T-cell (primary cell): Measurements from ENCODE around the gene RBM34. TPM values are rescaled to one million over a fixed set of nuclear protein-coding genes. Genes with fewer than 3 reads are reported as not detected.
A peak's percentile ranks its signal among the peaks of the same experiment; 100 is the strongest.
"Not testable (repeated sequence)": the region's sequence is repeated elsewhere in the genome, so short reads cannot be mapped to it uniquely, and the experiment has no call there.

Source experiments
- ATAC-seq, 4 experiments: fragments of 200-7000 bp in 3 of 4; fragments of 150-1000 bp in 1 of 4; cut with Tn5 transposase; replicated peaks in 1 of 4; 1 replicate in 3 of 4; 2 replicates in 1 of 4; pipeline ENCODE4 v1.10.0; 2021; ENCODE audit warnings: moderate library complexity in 3 of 4, mild to moderate bottlenecking in 2 of 4, moderate number of reproducible peaks in 1 of 4
- CTCF ChIA-PET, 2 donors: fragments of 300-600 bp; sonication (Branson Sonifier 250); formaldehyde crosslinking; loops; one replicate each; lab custom pipeline; 2022; ENCODE audit warnings: antibody characterized with exemption in 2 of 2; lab: Charles Lee
- POLR2A ChIA-PET, 2 donors: fragments of 300-600 bp; sonication (Branson Sonifier 250); formaldehyde crosslinking; loops; one replicate each; lab custom pipeline; 2022; ENCODE audit warnings: antibody characterized with exemption in 2 of 2; lab: Charles Lee
- DNase-seq, 35 experiments: peaks; one replicate each; pipeline versions ENCODE4 v3.0.0 to v3.0.0-alpha.2; 2013 to 2023
- H3K27ac ChIP-seq: one replicate; pipeline ENCODE4 v1.5.1; 2013; ENCODE audit warnings: low read length
- H3K27me3 ChIP-seq, 2 experiments: replicated peaks in 1 of 2; 1 replicate in 1 of 2; 2 replicates in 1 of 2; pipeline versions ENCODE4 v1.6.1 to v1.7.0; 2013; ENCODE audit warnings: low read length in 1 of 2, mixed read lengths in 1 of 2; ENCODE audit not compliant: control insufficient read depth in 2 of 2, insufficient read depth in 2 of 2; ENCODE audit errors: extremely low read depth in 1 of 2
- H3K36me3 ChIP-seq, 2 donors: 1 replicate in 1 of 2; 2 replicates in 1 of 2; pipeline versions ENCODE4 v1.6.1 to v1.7.0; 2013; ENCODE audit warnings: low read length in 1 of 2; ENCODE audit not compliant: control insufficient read depth in 2 of 2, insufficient read depth in 1 of 2; ENCODE audit errors: extremely low read depth in 1 of 2
- H3K4me1 ChIP-seq, 2 experiments: 1 replicate in 1 of 2; 2 replicates in 1 of 2; pipeline versions ENCODE4 v1.6.1 to v1.7.0; 2013; ENCODE audit warnings: low read length in 2 of 2, mixed read lengths in 1 of 2; ENCODE audit not compliant: insufficient read depth in 2 of 2, control insufficient read depth in 1 of 2; ENCODE audit errors: extremely low read depth in 1 of 2
- H3K4me3 ChIP-seq, 2 donors: 1 replicate in 1 of 2; 2 replicates in 1 of 2; pipeline versions ENCODE4 v1.5.1 to v1.7.0; 2013; ENCODE audit warnings: mild to moderate bottlenecking in 2 of 2, low read length in 1 of 2, moderate library complexity in 1 of 2; ENCODE audit not compliant: control insufficient read depth in 1 of 2; ENCODE audit errors: extremely low read depth in 1 of 2
- H3K9me3 ChIP-seq: 2 replicates; pipeline ENCODE4 v1.7.0; 2013
- H3K27ac Mint-ChIP-seq, 2 donors: one replicate each; pipeline ENCODE4 v1.8.0; 2020 to 2021; ENCODE audit warnings: mild to moderate bottlenecking in 2 of 2, mixed read lengths in 2 of 2
- H3K27me3 Mint-ChIP-seq, 2 donors: one replicate each; pipeline ENCODE4 v1.8.0; 2021 to 2022; ENCODE audit warnings: mixed read lengths in 2 of 2
- H3K36me3 Mint-ChIP-seq: one replicate; pipeline ENCODE4 v1.8.0; 2021; ENCODE audit warnings: mixed read lengths
- H3K4me1 Mint-ChIP-seq, 3 donors: one replicate each; pipeline ENCODE4 v1.8.0; 2020 to 2022; ENCODE audit warnings: mixed read lengths in 3 of 3, mild to moderate bottlenecking in 1 of 3
- H3K4me3 Mint-ChIP-seq, 3 donors: one replicate each; pipeline ENCODE4 v1.8.0; 2020 to 2022; ENCODE audit warnings: mild to moderate bottlenecking in 3 of 3, mixed read lengths in 3 of 3, moderate library complexity in 3 of 3
- H3K9me3 Mint-ChIP-seq, 3 donors: one replicate each; pipeline ENCODE4 v1.8.0; 2020 to 2022; ENCODE audit warnings: mixed read lengths in 3 of 3
- WGBS: methylation state at CpG from one replicate; pipeline ENCODE4 v1.1.5; 2013; ENCODE audit warnings: missing lambda C conversion rate; ENCODE audit not compliant: insufficient coverage; 5-methylcytosine and 5-hydroxymethylcytosine counted together
- total RNA-seq, 35 experiments: library from RNA in 6 of 35; stranded (reverse) in 6 of 35; fragments of 120-200 nt in 1 of 35; gene quantifications; one replicate each; pipeline versions ENCODE4 v1.2.1 to v1.2.4 and lab custom pipeline; 2013 to 2026

Gene RBM34
- total RNA-seq, 5 donors from 2014 or later (not counting 1 experiment from before 2014, with no cell fraction given): 115 to 169 (median 129) TPM

DNA sequence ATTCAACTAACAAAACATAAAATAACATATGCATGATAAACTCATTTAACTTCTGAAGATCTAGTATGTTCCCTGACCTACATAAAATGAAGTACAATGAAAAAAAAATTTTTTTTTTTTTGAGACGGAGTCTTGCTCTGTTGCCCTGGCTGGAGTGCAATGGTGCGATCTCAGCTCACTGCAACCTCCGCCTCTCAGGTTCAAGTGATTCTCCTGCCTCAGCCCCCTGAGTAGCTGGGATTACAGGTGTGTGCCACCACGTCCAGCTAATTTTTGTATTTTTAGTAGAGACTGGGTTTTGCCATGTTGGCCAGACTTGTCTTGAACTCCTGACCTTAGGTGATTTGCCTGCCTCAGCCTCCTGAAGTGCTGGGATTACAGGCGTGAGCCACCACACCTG lies 41.4 kb upstream of the RBM34 start:
- H3K4me1 Mint-ChIP-seq: peaks cover 25 to 33% (median 27%) of the 10 kb centered on the region in 3 donors
- CTCF ChIA-PET, H3K27me3 ChIP-seq, H3K9me3 Mint-ChIP-seq, H3K36me3 Mint-ChIP-seq, DNase-seq, H3K4me3 ChIP-seq, ATAC-seq, H3K27me3 Mint-ChIP-seq, H3K27ac ChIP-seq, H3K9me3 ChIP-seq, H3K4me3 Mint-ChIP-seq, H3K27ac Mint-ChIP-seq: not testable (repeated sequence)
- peaks cover 0 to 11% of the 10 kb centered on the region in 2 experiments for H3K4me1 ChIP-seq
- WGBS: 100% methylated on average over 3 of the region's 5 CpGs
- POLR2A ChIA-PET: interaction anchor here in 1 of 2 donors (0.6 kb wide), 1 partner anchor 115 kb away, joined by 4 read pairs; no protein-coding TSS in a partner anchor
- peaks cover 3 to 12% of the 10 kb centered on the region in 2 donors for H3K36me3 ChIP-seq

DNA sequence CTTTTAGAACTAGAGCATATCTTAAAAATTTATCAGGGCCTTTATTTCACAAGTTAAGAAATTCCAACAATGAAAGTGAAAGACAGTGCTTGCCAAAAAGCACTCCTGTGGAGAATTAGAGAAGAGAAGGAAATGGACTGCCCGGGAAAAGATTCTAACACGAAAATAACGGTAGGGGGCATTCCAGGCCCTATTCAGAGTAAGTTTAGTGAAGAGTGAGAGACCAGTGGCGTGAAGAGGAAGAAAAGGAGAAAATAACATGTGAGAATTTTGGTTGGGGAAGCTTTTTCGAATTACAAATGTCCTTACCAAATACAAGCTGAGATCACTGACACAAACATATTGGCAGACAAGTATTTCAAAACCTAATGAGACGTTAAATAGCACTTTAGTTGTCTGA lies 38.4 kb upstream of the RBM34 start:
- no peaks in the 10 kb centered on the region for H3K27me3 Mint-ChIP-seq
- H3K4me1 ChIP-seq: no peaks in the 10 kb centered on the region
- H3K27me3 ChIP-seq: no peaks in the 10 kb centered on the region
- WGBS: no CpG with 5 or more reads among the region's 6 CpGs
- ChIA-PET POLR2A (interaction anchor here in 1 of 2 donors (0.6 kb wide), 1 partner anchor 61 kb away, joined by 14 read pairs; no protein-coding TSS in a partner anchor), CTCF (no interaction called here)
- no peak overlapping the region for H3K4me3 ChIP-seq
- ATAC-seq (no peak), DNase-seq (no peak)
- H3K36me3 ChIP-seq: peaks cover 3 to 27% of the 10 kb centered on the region in 2 donors
- H3K4me3 Mint-ChIP-seq: no peak overlapping the region
- H3K36me3 Mint-ChIP-seq: peaks cover 17% of the 10 kb centered on the region
- no peak overlapping the region for H3K27ac ChIP-seq
- peaks cover 0 to 8% (median 4%) of the 10 kb centered on the region in 3 donors for H3K4me1 Mint-ChIP-seq
- H3K27ac Mint-ChIP-seq: peak overlapping the region in 1 of 2 donors; percentile 43
- H3K9me3 ChIP-seq: no peaks in the 10 kb centered on the region
- H3K9me3 Mint-ChIP-seq: no peaks in the 10 kb centered on the region

DNA sequence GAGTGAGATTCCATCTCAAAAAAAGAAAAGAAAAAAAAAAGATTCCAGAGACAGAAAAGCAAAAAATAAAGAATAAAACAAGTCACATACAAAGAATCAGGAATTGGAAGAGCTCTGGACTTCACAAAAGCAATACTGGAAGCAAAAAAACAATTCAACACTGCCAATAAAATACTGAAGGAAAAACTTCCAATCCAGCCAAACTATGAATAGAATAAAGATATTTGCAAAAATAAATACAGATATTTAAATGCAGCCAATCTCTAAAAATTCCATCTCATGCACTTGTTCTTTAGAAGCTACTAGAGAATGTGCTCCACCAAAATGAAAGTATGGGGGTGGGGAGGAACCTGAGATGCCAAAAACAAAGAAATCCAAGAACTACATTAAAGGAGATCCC lies 29.4 kb upstream of the RBM34 start:
- H3K9me3 ChIP-seq: no peaks in the 10 kb centered on the region
- H3K4me3 ChIP-seq: no peak overlapping the region
- Mint-ChIP-seq H3K4me1 (peaks cover 12 to 16% (median 13%) of the 10 kb centered on the region in 3 donors), H3K4me3 (no peak overlapping the region), H3K27me3 (no peaks in the 10 kb centered on the region), H3K9me3 (no peaks in the 10 kb centered on the region), H3K27ac (peak overlapping the region; percentile 31 to 77), H3K36me3 (peaks cover 41% of the 10 kb centered on the region)
- DNase-seq: no peak
- ChIA-PET POLR2A (interaction anchor here (0.5 to 0.6 kb wide), 2 partner anchors 18 to 163 kb away, joined by 3 to 5 read pairs; no protein-coding TSS in a partner anchor), CTCF (no interaction called here)
- H3K27me3 ChIP-seq: no peaks in the 10 kb centered on the region
- H3K4me1 ChIP-seq: no peaks in the 10 kb centered on the region
- ATAC-seq: no peak
- no peak overlapping the region for H3K27ac ChIP-seq
- peaks cover 0 to 52% of the 10 kb centered on the region in 2 donors for H3K36me3 ChIP-seq

DNA sequence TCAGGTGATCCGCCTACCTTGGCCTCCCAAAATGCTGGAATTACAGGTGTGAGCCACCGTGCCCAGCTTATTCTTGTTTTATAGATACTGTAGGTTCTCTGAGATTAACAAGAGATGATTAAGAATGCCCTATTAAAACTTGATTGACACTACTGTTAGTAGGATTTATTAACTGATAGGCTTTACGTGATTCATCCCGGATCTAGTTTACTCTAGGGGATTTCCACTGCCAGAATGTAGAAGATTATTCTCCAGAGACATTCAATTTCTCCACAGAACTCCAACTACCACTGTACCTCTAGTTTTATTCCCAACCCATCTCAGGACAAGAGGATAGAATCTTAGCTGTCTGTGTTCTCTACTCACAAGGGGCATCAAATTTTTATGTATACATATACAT lies 26.3 kb upstream of the RBM34 start:
- Mint-ChIP-seq H3K27me3 (no peaks in the 10 kb centered on the region), H3K36me3 (peaks cover 35% of the 10 kb centered on the region), H3K9me3 (no peaks in the 10 kb centered on the region), H3K4me3 (no peak overlapping the region), H3K27ac (no peak overlapping the region), H3K4me1 (peaks cover 16 to 24% (median 22%) of the 10 kb centered on the region in 3 donors)
- ATAC-seq (no peak), DNase-seq (no peak)
- Histone ChIP-seq H3K27me3 (no peaks in the 10 kb centered on the region), H3K36me3 (peaks cover 0 to 37% of the 10 kb centered on the region in 2 donors), H3K4me3 (no peak overlapping the region), H3K27ac (no peak overlapping the region), H3K4me1 (peaks cover 0 to 2% of the 10 kb centered on the region in 2 experiments), H3K9me3 (no peaks in the 10 kb centered on the region)
- no CpG with 5 or more reads among the region's 4 CpGs for WGBS
- POLR2A ChIA-PET: interaction anchor here (0.5 kb wide), 2 partner anchors 9 to 14 kb away, joined by 3 to 4 read pairs; no protein-coding TSS in a partner anchor
- CTCF ChIA-PET: no interaction called here

DNA sequence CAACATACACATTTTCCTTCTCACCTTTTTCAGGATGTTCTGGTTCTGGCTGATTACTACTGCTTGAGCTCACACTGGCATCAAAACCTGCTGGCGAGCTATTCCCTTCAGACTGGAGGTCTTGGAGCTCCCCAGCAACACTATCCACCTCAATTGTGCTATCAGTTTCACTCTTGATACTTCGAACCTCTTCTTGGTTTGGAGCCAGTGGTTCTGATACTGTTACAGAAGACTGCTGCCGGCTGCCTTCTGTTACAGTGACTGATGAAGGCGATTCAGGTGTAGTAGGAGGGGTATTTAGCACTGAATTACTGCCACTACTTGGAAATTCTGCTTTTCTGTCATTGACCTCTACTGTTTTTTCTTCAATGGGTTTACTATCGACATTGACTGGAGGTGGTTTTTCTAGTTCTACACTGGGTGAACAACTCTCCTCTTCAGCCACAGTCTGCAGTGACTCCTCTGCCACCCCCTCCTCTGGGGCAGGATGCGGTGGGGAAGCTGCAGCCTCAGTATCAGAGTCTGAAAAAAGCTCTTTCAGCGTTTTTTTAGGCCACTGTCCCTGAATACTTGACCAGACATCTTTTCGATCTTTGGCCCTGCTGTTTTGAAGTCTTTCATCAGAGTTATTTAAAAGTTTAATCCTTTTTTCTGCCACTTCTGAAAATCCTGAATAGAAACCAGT lies 20.7 kb upstream of the RBM34 start:
- DNase-seq: no peak
- Mint-ChIP-seq H3K4me3 (peak overlapping the region in 1 of 3 donors; percentile 28), H3K4me1 (peaks cover 17 to 19% (median 18%) of the 10 kb centered on the region in 3 donors), H3K36me3 (peaks cover 35% of the 10 kb centered on the region), H3K9me3 (no peaks in the 10 kb centered on the region), H3K27me3 (no peaks in the 10 kb centered on the region), H3K27ac (peak overlapping the region; percentile 19 to 84)
- Histone ChIP-seq H3K9me3 (no peaks in the 10 kb centered on the region), H3K4me3 (no peak overlapping the region), H3K27me3 (no peaks in the 10 kb centered on the region), H3K36me3 (peaks cover 0 to 46% of the 10 kb centered on the region in 2 donors), H3K27ac (no peak overlapping the region), H3K4me1 (peaks cover 0 to 2% of the 10 kb centered on the region in 2 experiments)
- ChIA-PET POLR2A (no interaction called here), CTCF (interaction anchor here in 1 of 2 donors (0.6 kb wide), 1 partner anchor 19 kb away, joined by 3 read pairs; no protein-coding TSS in a partner anchor)
- 87% methylated on average over 4 of the region's 8 CpGs for WGBS
- ATAC-seq: peak in 1 of 4 experiments; percentile 46

DNA sequence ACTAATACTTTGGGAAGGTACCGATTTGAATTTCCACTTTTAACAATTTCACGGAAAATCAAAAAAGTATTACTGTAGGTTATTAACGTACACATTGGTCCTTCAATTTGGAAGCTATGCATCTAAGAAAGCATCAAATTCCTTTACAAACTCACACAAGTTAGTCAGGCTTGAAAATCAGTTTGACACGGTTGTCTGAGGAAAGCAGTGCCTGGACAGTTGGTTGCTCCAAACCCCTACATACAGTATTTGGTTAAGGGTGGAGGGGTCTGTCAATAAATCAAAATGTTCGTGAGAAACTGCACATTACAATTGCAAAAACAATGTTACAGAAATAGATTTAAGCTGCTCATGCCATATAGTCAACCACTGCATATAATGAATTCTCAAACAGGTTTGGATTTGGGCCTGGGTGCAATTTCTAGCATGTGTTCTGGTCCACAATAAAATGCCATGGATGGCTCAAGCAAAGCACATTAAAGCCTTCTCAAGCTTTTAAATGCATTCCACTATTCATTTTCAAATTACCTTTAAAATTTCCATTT lies 19.9 kb upstream of the RBM34 start:
- Histone ChIP-seq H3K27ac (no peak overlapping the region), H3K4me1 (peaks cover 0 to 2% of the 10 kb centered on the region in 2 experiments), H3K9me3 (no peaks in the 10 kb centered on the region), H3K27me3 (no peaks in the 10 kb centered on the region), H3K4me3 (no peak overlapping the region), H3K36me3 (peaks cover 0 to 46% of the 10 kb centered on the region in 2 donors)
- peaks cover 36% of the 10 kb centered on the region for H3K36me3 Mint-ChIP-seq
- H3K9me3 Mint-ChIP-seq: no peaks in the 10 kb centered on the region
- ChIA-PET CTCF (interaction anchor here in 1 of 2 donors (0.6 kb wide), 1 partner anchor 95 kb away, joined by 5 read pairs; no protein-coding TSS in a partner anchor), POLR2A (no interaction called here)
- no peak for DNase-seq
- H3K27me3 Mint-ChIP-seq: no peaks in the 10 kb centered on the region
- WGBS: no CpG with 5 or more reads among the region's 5 CpGs
- H3K4me1 Mint-ChIP-seq: peaks cover 17 to 19% (median 18%) of the 10 kb centered on the region in 3 donors
- ATAC-seq: no peak
- no peak overlapping the region for H3K4me3 Mint-ChIP-seq
- peak overlapping the region; percentile 19 to 84 for H3K27ac Mint-ChIP-seq
